ENCODE data around the gene CHAC2.

GRCh38 chr2:53737091-53737490, 30.5 kb upstream of the CHAC2 start:
- TF ChIP-seq, protein P1, sequence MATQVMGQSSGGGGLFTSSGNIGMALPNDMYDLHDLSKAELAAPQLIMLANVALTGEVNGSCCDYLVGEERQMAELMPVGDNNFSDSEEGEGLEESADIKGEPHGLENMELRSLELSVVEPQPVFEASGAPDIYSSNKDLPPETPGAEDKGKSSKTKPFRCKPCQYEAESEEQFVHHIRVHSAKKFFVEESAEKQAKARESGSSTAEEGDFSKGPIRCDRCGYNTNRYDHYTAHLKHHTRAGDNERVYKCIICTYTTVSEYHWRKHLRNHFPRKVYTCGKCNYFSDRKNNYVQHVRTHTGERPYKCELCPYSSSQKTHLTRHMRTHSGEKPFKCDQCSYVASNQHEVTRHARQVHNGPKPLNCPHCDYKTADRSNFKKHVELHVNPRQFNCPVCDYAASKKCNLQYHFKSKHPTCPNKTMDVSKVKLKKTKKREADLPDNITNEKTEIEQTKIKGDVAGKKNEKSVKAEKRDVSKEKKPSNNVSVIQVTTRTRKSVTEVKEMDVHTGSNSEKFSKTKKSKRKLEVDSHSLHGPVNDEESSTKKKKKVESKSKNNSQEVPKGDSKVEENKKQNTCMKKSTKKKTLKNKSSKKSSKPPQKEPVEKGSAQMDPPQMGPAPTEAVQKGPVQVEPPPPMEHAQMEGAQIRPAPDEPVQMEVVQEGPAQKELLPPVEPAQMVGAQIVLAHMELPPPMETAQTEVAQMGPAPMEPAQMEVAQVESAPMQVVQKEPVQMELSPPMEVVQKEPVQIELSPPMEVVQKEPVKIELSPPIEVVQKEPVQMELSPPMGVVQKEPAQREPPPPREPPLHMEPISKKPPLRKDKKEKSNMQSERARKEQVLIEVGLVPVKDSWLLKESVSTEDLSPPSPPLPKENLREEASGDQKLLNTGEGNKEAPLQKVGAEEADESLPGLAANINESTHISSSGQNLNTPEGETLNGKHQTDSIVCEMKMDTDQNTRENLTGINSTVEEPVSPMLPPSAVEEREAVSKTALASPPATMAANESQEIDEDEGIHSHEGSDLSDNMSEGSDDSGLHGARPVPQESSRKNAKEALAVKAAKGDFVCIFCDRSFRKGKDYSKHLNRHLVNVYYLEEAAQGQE (IDR thresholded peaks at IDR 0.05; ENCODE audit: insufficient read depth in 1 of 2, low read depth in 2 of 2, low read length in 2 of 2), result no peak
- no peak for TF ChIP-seq TAF1 (IDR thresholded peaks at IDR 0.05; ENCODE audit: borderline replicate concordance, insufficient read depth, low read length)

All from PFSK-1 (cell line).